EL (cell line): ENCODE results near the gene GRK3.
"Not testable (repeated sequence)": the region's sequence is repeated elsewhere in the genome, so short reads cannot be mapped to it uniquely, and the experiment has no call there.

Experiments used
- DNase-seq: peaks from one replicate; pipeline ENCODE4 v3.0.0-alpha.2; 2016

Gene GRK3

DNA sequence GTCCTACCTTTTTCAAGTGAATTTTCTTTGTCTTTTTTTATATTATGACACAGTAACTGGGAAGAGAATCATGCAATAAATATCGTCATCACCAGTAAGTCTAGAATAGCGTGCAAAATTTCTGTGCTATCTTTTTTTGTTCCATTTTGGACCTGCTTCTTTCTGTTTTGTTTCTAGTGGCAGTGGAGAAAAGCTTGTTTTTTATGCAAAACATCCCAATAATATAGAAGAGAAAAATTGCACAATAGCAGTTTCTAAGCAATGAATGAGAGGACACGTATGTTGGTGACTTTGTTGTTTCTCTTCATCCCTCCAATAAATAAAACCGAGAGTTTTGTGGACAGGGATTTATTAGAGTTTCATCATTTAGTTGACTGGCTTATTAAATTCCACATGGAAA, 10.3 kb downstream of the GRK3 start:
- DNase-seq, result no peak

DNA sequence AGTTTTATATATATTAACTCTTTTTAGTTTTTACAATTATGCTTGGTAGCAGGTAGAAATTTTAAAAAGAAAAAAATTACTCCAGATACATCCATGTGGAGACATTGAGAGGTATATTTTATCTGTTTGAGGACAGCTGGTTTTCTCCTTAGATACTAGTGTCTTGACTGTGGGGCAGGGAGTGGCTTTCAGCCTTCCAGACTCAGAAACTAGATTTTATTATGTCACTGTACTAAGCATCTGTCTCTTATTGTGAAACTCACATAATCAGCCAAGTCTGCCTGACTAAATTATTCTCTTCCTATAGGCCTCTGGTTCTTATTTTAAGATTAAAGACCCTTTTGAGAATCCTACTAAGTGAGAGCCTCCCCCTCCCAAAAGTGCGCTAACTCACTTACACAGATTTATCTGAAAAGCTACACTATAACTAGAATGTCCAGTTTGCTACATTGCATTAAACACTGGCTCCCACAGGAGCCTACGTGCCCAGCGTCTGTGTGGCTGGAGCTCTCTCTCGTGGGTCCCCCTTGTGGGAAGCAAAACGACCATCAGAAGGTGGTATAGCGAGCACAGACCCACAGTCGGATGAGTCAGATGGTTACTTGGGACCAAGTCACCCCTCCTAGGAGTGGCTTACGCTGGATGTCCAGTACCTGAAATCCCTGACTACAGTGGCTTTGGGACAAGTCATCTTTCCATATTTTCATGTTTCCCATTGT, 11.4 kb downstream of the GRK3 start:
- DNase-seq, result not testable (repeated sequence)

DNA sequence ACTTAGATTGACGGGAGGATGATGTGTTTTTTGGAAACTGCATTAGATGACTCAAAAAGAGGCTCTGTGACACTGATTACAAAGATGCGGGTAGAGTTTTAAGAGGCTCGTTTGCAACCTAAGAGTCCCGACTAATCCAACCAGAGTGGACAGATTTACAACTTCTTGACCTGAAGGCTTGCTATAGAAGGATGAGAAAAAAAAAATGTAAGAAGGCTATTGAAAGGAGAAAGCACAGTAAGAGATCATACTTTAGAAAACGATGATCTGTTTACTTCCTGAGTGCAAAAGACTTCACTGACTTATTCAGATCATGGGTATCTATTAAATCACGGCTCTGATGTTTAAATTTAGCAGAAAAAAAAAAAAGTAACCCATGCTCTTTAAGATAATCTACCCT, 17.0 kb downstream of the GRK3 start:
- not testable (repeated sequence) for DNase-seq

DNA sequence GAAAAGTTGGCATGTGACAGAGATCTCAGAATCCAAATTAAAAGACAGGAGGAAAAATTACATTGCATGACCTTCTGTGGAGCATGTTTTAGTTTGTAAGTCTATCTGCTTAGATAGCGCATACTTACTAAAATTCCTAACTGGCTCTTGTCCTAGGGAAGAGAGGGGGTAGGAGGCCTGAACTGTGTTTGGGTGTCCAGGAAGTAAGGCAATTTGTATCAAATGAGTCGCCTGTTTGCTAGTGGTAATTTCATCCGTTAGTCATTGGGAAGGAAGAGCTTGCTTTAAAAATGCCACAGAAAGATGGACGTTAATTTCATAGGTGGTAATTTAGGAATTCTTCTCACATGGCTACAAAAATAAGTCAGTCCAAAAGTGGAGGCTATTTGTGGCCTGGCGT, 18.5 kb downstream of the GRK3 start:
- DNase-seq, result peak; percentile 62

DNA sequence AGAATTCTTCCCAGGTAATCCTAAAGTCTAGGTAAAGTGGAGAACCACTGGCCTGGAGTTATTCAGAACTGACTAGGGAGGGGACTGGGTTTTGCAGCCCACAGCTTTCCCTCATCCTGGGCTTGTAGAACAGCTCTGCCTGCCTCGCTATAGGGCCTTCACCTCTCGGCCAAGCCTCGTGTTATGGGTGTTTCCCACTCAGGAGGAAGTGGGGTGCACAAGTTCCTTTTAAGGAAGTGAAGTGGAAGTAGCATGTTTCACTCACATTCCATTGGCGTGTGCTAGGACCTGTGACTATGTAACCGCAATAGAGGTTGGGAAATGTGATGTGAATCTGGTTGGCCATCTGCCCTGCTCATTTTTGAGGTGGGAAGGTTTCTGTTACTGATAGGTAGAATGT, 20.5 kb downstream of the GRK3 start:
- peak; percentile 85 for DNase-seq

DNA sequence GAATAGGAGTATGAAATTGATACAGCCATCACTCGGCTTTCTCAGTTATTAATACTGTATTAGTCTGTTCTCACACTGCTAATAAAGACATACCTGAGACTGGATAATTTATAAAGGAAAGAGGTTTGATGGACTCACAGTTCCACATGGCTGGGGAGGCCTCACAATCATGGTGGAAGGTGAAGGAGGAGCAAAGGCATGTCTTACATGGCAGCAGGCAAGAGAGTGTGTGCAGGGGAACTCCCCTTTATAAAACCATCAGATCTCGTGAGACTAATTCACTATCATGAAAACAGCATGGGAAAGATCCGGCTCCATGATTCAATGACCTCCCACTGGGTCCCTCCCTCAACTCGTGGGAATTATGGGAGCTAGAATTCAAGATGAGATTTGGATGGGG, 25.2 kb downstream of the GRK3 start:
- DNase-seq, result not testable (repeated sequence)

DNA sequence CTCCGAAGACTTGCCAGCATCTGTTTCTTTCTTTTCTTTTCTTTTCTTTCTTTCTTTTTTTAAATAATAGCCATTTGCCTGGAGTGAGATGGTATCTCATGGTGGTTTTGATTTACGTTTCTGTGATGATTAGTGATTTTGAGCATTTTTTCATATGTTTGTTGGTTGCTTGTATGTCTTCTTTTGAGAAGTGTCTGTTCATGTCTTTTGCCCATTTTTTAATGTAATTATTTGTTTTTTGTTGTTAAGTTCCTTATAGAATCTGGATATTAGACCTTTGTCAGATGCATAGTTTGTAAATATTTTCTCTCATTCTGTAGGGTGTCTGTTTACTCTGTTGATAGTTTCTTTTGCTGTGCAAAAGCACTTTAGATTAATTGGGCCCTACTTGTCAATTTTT, 28.8 kb downstream of the GRK3 start:
- DNase-seq, result not testable (repeated sequence)

DNA sequence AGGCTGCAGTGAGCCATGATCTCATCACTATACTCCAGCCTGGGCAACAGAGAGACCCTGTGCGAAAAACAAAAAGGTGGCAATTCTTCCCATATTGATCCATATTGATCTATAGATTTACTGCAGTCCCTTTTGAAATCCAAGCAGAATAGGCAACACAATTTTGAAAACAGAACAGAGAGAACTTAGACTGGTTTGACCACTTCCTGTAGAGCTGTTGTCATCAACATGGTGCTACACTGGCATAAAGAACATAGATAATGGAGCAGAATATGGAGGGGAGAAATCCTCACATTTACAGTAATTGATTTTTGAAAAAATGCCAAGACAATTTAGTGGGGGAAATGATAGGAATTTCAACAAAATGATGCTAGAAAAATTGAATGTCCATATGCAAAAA, 34.1 kb downstream of the GRK3 start:
- DNase-seq, result no peak

DNA sequence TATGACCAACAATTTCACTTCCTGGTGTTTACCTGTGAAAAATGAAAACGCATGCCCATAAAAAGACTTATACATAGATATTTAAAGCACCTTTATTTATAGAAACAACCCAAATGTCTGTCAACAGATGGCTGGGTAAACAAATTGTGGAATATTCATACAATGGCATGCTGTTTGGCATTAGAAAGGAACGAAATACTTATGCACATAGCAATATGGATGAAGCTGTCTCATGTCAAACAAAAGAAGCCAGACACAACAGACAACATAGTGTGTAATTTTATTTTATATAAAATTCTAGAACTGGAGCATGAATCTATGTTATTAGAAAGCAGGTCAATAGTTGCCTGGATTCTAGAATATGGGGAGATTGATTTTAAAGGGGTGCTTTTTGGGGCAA, 38.0 kb downstream of the GRK3 start:
- no peak for DNase-seq

DNA sequence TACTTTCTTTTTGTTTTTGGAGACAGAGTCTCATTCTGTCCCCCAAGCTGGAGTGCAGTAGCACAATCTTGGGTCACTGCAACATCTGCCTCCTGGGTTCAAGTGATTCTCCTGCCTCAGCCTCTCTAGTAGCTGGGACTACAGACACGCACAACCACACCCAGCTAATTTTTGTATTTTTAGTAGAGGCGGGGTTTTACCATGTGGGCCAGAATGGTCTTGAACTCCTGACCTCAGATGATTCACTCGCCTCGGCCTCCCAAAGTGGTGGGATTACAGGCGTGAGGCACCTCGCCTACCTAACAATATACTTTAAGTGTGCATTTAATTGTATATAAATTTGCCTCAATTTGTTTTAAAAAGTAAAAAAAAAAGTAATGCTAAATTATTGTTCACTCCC, 38.4 kb downstream of the GRK3 start:
- no peak for DNase-seq

DNA sequence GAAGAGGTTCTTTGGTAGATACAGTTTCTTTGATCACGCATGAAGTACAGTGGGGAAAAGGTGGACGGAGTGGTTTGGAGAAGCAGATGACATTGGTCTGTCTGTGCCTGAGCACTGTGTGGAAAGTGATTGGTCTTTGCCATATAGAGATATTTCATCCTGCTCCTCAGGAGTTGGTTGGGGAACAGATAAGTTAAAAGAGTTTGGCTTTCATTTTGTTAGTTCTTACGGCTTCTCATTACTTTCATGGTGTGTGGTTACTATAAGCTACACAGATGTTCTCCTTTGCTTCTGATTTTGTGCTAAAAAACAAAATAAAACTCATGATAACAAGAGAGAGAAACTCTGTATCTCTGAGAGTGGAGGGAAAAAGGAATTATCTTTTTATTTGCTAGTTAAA, 40.7 kb downstream of the GRK3 start:
- not testable (repeated sequence) for DNase-seq

DNA sequence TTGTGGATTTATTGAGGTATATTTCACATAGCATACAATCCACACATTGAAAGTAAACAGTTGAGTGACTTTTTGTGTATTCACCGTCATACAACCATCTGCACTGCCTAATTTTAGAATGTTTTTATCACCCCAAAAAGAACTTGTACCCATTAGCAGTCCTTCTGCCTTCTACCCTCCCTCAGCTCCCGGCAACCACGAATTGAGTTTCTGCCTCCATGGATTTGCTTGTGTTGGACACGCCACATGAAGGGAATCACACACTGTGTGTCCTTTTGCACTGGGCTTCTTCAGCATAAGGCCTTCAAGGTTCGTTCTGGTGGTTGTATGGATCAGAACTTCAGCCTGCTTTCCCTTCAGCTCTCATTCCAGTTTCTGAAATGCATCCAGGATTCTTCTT, 41.1 kb downstream of the GRK3 start:
- not testable (repeated sequence) for DNase-seq

DNA sequence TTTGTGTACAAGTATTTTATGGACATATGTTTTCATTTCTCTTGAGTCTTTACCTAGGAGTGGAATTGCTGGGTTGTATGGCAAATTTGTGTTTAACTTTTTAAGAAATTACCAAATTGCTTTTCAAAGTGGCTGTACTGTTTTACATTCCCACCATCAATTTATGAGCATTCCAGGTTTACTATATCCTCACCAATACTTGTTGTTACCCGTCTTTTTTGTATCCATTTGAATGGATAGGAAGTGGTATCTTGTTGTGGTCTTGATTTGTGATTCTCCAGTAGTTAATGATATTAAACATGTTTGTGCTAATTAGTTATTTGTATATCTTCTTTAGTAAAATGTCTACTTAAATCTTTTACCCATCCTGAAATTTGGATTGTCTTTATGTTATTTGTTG, 46.8 kb downstream of the GRK3 start:
- not testable (repeated sequence) for DNase-seq

DNA sequence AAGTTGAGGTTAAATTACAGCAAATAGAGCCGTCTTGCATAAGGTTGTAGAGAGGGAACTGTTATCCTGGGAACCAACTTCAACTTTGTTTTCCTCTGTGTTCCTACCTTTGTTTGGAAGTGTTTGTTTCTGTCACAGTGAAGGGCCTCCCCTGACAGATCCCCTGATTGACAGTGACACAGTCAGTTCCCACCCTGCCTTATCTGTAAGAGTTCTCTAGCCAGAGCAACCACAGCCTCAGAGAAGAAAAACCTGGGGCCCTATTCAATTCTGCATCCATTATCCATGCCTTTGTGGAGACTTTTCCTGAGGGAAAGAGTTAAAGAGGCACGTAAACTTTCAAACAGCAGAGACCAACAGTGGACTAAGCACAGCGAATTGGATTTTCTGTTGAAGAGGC, 48.7 kb downstream of the GRK3 start:
- DNase-seq, result not testable (repeated sequence)

DNA sequence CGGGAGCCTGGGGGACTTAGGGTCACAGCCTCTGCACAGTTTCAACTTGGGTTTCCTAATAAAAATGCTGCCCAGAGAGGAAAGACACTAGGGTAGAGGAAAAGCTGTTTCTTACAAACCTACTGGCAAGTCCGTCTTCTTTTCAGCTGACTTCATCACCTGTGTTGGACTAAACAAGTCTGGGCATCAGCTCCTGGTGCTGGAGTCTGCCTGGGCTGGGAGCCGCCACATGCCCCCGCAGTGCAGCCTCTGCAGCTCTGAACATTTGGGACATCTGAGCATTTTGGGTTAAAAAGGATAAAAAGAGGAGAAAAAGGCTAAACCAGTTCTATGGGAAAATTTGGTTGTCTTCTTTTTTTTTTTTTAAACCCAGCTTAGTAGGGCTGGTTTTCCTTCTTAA, 49.1 kb downstream of the GRK3 start:
- DNase-seq, result not testable (repeated sequence)

DNA sequence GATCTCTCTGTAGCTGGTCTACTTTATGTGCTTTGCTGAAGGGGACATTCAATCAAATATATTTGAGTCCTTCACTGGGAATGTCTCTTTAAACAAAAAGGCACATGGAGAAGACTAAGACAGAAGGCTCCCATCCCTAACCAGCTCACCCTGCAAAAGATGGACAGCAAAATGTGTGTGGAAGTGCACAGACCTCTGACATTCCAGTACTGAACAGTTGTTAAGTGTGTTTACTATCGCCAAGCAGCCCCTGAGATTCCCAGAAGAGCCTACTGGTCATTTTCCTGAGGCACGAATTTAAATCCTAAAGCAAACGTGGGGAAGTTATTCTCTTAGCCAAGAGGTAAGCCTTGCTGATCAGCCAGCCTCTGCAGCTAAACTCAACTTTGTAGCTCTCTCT, 50.3 kb downstream of the GRK3 start:
- DNase-seq, result not testable (repeated sequence)

DNA sequence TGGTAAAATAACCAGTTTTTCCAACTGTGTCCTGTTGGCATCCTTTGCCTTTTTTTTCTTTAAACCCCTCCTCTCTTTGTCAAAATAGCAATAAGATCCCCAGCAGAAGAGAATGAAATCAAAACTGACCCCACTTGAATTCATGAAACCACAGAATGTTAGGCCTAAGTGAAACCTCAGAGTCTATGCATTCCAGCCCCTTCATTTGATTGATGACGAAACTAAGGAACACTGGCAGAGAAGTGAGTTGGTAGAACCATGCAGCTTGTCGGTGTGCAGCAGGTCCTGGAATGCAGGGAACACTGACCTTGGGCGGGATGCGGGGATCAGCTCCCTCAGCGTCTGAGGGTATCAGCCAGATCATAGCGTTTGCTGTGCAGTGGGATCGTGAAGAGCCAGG, 57.5 kb downstream of the GRK3 start:
- peak; percentile 42 for DNase-seq

DNA sequence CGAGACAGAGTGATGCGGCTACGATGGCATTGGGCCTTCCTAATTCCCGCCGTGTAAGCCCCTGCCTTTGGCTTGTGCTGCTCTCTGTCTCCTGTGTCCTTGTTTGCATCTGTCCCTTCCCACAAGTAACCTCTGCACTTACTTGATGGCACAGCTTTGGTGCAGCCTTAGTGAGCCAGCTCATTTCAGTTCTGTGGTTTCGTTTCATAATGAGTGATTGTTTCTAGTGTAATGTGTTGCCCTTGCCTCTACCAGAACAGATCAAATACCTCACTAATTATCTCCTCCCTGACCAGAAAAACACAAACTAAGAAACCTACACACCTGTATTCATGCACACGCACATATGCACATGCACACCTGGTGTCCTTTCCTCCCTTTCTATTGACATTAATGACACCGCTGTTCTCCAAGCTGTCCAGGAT, 58.8 kb downstream of the GRK3 start:
- DNase-seq, result no peak

DNA sequence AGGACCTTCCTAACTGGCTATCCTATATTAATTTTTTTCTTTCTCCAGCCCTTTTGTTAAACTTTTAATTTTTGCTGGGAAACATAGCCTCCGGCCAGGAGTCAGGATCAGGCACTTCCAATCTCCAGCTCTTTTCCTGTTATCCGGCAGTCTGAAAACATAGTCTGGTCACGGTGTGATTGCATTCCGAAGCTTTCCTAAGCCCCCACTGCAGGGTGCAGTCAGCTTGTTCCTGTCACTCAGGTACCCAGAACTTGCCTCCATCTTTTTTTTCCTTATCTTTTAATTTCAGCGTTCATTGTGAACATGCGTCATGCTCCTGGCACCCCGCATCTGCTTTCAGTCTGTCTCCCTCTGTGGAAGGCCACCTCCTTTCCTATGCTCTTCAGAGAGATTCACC, 59.4 kb downstream of the GRK3 start:
- no peak for DNase-seq

DNA sequence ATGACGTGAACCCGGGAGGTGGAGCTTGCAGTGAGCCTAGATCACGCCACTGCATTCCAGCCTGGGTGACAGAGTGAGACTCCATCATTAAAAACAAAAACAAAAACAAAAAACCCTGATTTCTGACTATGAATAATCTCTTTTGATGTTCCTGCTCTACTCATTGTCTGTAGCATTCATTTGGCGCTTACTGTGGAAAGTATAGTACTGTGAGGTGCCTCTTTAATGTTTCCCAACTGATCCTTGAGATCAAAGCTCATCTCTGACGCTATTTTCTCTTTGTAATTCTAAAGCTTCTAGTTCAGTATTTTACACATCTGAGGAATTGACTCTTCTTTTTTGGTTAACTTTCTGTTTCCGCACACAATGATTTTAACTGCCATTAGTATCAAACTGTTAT, 60.0 kb downstream of the GRK3 start:
- no peak for DNase-seq

DNA sequence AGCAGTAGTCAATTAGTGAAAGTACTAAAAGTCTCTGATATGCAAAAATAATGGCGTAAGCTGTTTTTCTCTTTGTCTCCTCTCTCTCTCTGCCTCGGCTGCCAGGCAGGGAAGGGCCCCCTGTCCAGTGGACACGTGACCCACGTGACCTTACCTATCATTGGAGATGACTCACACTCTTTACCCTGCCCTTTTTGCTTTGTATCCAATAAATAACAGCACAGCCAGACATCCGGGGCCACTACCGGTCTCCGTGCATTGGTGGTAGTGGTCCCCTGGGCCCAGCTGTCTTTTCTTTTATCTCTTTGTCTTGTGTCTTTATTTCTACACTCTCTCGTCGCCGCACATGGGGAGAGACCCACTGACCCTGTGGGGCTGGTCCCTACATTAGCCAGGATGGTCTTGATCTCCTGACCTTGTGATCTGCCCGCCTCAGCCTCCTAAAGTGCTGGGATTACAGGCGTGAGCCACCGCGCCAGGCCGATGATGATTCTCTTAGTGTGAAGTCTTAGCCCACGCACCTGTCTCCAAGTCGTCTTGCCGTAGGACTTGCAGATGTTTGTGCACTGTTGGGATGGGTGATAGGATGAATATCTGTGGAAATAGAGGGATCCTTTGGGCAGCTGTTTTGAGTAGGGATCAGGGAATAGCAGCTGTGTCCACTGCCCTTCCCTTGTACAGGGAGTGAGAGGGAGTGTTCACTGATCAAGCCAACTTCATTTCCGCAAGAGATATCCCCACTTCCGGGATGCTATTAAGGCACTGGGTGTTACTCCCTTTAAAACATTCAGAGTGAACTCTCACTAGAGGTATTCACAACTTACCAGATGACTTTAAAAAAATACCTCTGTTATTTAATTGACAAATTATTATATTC, 61.5 kb downstream of the GRK3 start:
- DNase-seq, result not testable (repeated sequence)

DNA sequence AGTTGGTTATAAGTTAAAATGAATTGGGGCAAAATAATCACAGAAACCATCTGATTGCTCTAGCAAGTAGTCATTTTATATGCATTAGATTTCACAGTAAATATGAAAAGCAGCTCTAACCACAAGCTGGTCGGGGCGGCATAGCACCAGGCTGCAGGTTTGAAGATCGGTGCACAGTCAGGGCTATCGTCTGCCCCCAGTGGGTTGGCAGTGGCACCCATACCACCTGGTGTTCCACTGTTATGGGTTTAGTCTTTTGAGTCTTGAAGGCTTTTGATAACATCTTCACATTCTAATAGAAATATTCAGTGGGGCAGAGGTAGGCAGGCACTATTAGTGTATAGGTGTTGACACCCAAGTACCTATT, 62.1 kb downstream of the GRK3 start:
- no peak for DNase-seq

DNA sequence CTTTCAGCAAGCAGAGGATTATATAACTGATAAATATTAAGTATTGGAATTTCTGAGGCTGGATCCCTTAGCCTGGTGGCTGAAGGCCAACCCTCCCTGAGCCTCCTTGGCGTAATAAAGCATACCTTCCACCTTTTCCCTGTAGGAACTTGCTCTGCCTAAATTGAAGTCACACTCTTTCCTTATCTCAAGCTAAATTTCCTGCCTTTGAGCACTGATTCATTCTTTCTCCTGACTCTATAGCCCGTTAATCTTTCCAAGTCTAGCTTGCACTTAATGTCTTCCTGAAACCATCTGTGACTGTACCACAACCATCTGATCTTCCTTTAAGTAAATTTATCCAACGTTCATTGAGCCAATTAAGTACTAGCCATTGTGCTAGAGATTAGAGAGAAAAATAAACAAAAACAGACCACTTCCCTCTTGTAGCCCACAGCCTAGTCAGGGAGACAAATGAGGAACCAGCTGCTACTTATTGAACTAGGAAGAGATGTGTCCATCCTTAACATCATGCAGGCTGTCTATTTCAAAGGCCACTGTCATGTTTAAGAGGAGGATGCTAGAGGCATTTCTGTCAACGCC, 62.9 kb downstream of the GRK3 start:
- no peak for DNase-seq

DNA sequence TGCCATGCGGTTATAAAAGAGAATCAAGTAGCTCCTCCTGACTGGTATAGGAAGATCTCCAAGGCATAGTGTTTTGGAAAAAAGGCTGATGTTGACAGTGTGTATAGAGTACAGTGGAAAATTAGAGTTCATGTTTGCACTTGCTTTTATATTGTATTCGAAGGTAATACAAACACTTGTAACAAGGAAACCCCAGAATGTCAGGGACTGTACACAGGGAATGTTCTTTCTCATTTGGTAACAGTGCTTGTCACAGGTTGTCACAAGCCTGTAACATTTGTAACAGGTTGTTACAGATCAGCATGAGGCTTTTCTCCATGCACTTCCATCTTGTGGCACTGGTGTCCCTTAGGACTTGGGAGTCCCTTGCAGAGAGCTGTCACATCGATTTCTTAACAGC, 64.0 kb downstream of the GRK3 start:
- DNase-seq, result no peak
